Erythroblast (primary cell): Measurements from ENCODE around the gene GABRG3.

Experiments
- GATA1 ChIP-seq: IDR thresholded peaks from 2 replicates; pipeline ENCODE4 v1.6.1; 2011; ENCODE audit warnings: low read depth, mild to moderate bottlenecking, control low read depth, low read length, moderate library complexity
- POLR2A ChIP-seq: IDR thresholded peaks from 2 replicates; pipeline ENCODE4 v1.6.1; 2011; ENCODE audit warnings: mild to moderate bottlenecking, low read length

DNA sequence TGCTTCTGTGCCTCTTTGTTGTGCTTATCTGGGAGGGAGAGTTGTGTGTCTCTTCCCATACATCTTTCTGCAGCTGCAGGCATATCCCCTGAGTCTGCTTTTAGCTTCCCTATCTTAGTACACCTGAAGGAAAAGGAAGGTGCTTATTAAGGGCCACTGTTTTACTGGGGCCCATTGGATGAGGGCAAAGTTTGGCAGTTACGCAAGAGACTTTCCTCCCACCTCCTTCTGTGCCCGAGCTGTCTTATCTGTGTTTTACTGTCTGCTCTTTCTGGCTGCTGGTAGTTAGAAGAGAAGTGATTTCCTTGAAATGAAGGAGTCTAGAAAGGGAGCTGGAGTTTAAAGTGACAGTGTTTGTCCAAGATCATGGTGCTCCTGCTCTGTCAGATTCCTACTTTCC, 66.5 kb downstream of the GABRG3 start:
- TF ChIP-seq GATA1 (no peak), POLR2A (no peak)
